Ovary (tissue), 3 donors: ENCODE data around the gene PET117.

Experiments
- POLR2A ChIP-seq: fragments of 450-650 bp; IDR thresholded peaks from one replicate; pipeline ENCODE4 v1.6.1; 2017; ENCODE audit warnings: antibody characterized with exemption, mild to moderate bottlenecking, moderate library complexity
- TF ChIP-seq, protein P1 (sequence below), 3 donors: fragments of 450-650 bp in 2 of 3; fragments of 200-600 bp in 1 of 3; IDR thresholded peaks; one replicate each; pipeline versions ENCODE4 v1.5.1 to v1.8.0; 2016 to 2022; ENCODE audit warnings: antibody characterized with exemption in 3 of 3, mild to moderate bottlenecking in 1 of 3
- donor health status: DM: no; HTN: no; CAD: no.

DNA sequence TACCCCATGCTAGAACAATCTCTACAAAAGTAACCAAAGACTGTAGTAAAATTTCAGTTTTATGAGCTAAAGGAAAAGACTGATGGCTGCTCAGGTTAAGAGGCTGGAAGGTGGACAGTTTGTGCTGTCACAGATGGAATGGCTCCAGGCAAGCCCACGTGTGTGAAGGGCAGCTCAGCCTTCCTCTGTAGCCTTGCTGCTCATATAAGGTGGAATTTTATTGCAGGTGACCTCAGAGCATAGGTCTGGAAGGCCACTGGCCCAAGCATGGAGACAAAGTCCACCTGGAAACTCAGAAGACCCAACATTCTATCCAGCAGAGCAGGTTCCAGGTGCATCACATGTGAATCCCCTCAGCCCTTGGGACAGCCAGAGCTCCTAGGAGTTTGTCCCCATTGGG, 53.6 kb downstream of the PET117 start:
- TF ChIP-seq POLR2A, result no peak
- TF ChIP-seq, protein P1, sequence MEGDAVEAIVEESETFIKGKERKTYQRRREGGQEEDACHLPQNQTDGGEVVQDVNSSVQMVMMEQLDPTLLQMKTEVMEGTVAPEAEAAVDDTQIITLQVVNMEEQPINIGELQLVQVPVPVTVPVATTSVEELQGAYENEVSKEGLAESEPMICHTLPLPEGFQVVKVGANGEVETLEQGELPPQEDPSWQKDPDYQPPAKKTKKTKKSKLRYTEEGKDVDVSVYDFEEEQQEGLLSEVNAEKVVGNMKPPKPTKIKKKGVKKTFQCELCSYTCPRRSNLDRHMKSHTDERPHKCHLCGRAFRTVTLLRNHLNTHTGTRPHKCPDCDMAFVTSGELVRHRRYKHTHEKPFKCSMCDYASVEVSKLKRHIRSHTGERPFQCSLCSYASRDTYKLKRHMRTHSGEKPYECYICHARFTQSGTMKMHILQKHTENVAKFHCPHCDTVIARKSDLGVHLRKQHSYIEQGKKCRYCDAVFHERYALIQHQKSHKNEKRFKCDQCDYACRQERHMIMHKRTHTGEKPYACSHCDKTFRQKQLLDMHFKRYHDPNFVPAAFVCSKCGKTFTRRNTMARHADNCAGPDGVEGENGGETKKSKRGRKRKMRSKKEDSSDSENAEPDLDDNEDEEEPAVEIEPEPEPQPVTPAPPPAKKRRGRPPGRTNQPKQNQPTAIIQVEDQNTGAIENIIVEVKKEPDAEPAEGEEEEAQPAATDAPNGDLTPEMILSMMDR (IDR thresholded peaks at IDR 0.05), result no peak
